ENCODE measurements around the gene AFG1L.

AFG1L gene

GRCh38 chr6:108277831-108278230 lies 17.0 kb upstream of the AFG1L start:
- H3K18ac ChIP-seq (ENCODE audit: low read length), result no peak overlapping the region
- no peak overlapping the region for H4K5ac ChIP-seq (ENCODE audit: low read length)
- no peaks in the 10 kb centered on the region for H3K79me1 ChIP-seq (ENCODE audit: low read length)
- no peak overlapping the region for H2AK5ac ChIP-seq (ENCODE audit: low read length)
- H3K4me2 ChIP-seq (ENCODE audit: low read length), result no peak overlapping the region
- H3K4me3 ChIP-seq (ENCODE audit: low read length), result no peak overlapping the region
- no peak overlapping the region for H2BK5ac ChIP-seq (ENCODE audit: low read length)
- no peaks in the 10 kb centered on the region for H3K79me2 ChIP-seq (ENCODE audit: control insufficient read depth, insufficient read depth, low read length)
- no CpG with 5 or more reads among the region's 4 CpGs for WGBS (ENCODE audit: extremely low coverage, insufficient coverage, low lambda C conversion rate)
- H3K36me3 ChIP-seq (ENCODE audit: control insufficient read depth, insufficient read depth, low read length), result no peaks in the 10 kb centered on the region
- no peak overlapping the region for H3K23ac ChIP-seq (ENCODE audit: low read length)
- H2BK15ac ChIP-seq (replicated peaks; ENCODE audit: low read depth), result no peak overlapping the region
- no peak overlapping the region for H3K9ac ChIP-seq (ENCODE audit: low read length)
- no peak overlapping the region for H3K27ac ChIP-seq (ENCODE audit: low read depth, low read length)
- no peaks in the 10 kb centered on the region for H3K27me3 ChIP-seq (ENCODE audit: insufficient read depth, low read length, poor library complexity)
- no peak for DNase-seq
- H2BK120ac ChIP-seq (ENCODE audit: low read depth, low read length), result no peak overlapping the region
- no peak overlapping the region for H4K8ac ChIP-seq (ENCODE audit: low read depth, low read length)
- H3K4ac ChIP-seq (ENCODE audit: low read depth, low read length), result no peak overlapping the region
- H3K56ac ChIP-seq (ENCODE audit: low read length), result no peak overlapping the region
- H3K4me1 ChIP-seq (ENCODE audit: control insufficient read depth, low read depth, low read length), result no peaks in the 10 kb centered on the region

- H3K36me3 ChIP-seq (ENCODE audit: control insufficient read depth, insufficient read depth, low read length), result no peaks in the 10 kb centered on the region
- no peak overlapping the region for H3K4me2 ChIP-seq (ENCODE audit: low read length)
- H3K27me3 ChIP-seq (ENCODE audit: insufficient read depth, low read length, poor library complexity), result no peaks in the 10 kb centered on the region
- no peak for DNase-seq
- no peak overlapping the region for H3K27ac ChIP-seq (ENCODE audit: low read depth, low read length)
- no peak overlapping the region for H4K5ac ChIP-seq (ENCODE audit: low read length)
- H3K9ac ChIP-seq (ENCODE audit: low read length), result no peak overlapping the region
- no peak overlapping the region for H4K8ac ChIP-seq (ENCODE audit: low read depth, low read length)
- no peak overlapping the region for H3K4me3 ChIP-seq (ENCODE audit: low read length)
- H3K4ac ChIP-seq (ENCODE audit: low read depth, low read length), result no peak overlapping the region
- no peak overlapping the region for H3K18ac ChIP-seq (ENCODE audit: low read length)
- H3K56ac ChIP-seq (ENCODE audit: low read length), result no peak overlapping the region
- no peak overlapping the region for H3K23ac ChIP-seq (ENCODE audit: low read length)
- no peak overlapping the region for H2BK5ac ChIP-seq (ENCODE audit: low read length)
- no peaks in the 10 kb centered on the region for H3K79me2 ChIP-seq (ENCODE audit: control insufficient read depth, insufficient read depth, low read length)
- no peak overlapping the region for H2BK120ac ChIP-seq (ENCODE audit: low read depth, low read length)
- no peaks in the 10 kb centered on the region for H3K4me1 ChIP-seq (ENCODE audit: control insufficient read depth, low read depth, low read length)
- H2AK5ac ChIP-seq (ENCODE audit: low read length), result no peak overlapping the region
- H3K79me1 ChIP-seq (ENCODE audit: low read length), result no peaks in the 10 kb centered on the region
- no peak overlapping the region for H2BK15ac ChIP-seq (replicated peaks; ENCODE audit: low read depth)
Observed at GRCh38 chr6:108285381-108285780, 9.5 kb upstream of the AFG1L start.

GRCh38 chr6:108286366-108286765 lies 8.5 kb upstream of the AFG1L start:
- WGBS (ENCODE audit: extremely low coverage, insufficient coverage, low lambda C conversion rate), result no CpG with 5 or more reads among the region's 4 CpGs
- no peak overlapping the region for H3K4me3 ChIP-seq (ENCODE audit: low read length)

GRCh38 chr6:108287373-108287772 lies 7.5 kb upstream of the AFG1L start:
- Histone ChIP-seq H3K18ac (ENCODE audit: low read length) (no peak overlapping the region), H3K4me1 (ENCODE audit: control insufficient read depth, low read depth, low read length) (no peaks in the 10 kb centered on the region), H3K4me2 (ENCODE audit: low read length) (no peak overlapping the region), H3K23ac (ENCODE audit: low read length) (no peak overlapping the region), H2BK120ac (ENCODE audit: low read depth, low read length) (no peak overlapping the region), H2BK5ac (ENCODE audit: low read length) (no peak overlapping the region), H3K4ac (ENCODE audit: low read depth, low read length) (no peak overlapping the region), H3K9ac (ENCODE audit: low read length) (no peak overlapping the region), H3K4me3 (ENCODE audit: low read length) (no peak overlapping the region), H3K36me3 (ENCODE audit: control insufficient read depth, insufficient read depth, low read length) (no peaks in the 10 kb centered on the region), H4K8ac (ENCODE audit: low read depth, low read length) (no peak overlapping the region), H2AK5ac (ENCODE audit: low read length) (no peak overlapping the region), H3K27me3 (ENCODE audit: insufficient read depth, low read length, poor library complexity) (no peaks in the 10 kb centered on the region), H3K79me1 (ENCODE audit: low read length) (no peaks in the 10 kb centered on the region), H2BK15ac (replicated peaks; ENCODE audit: low read depth) (no peak overlapping the region), H3K27ac (ENCODE audit: low read depth, low read length) (no peak overlapping the region), H4K5ac (ENCODE audit: low read length) (no peak overlapping the region), H3K56ac (ENCODE audit: low read length) (no peak overlapping the region), H3K79me2 (ENCODE audit: control insufficient read depth, insufficient read depth, low read length) (no peaks in the 10 kb centered on the region)
- no peak for DNase-seq
- no CpG with 5 or more reads among the region's 3 CpGs for WGBS (ENCODE audit: extremely low coverage, insufficient coverage, low lambda C conversion rate)

More at GRCh38 chr6:108286366-108286765, 8.5 kb upstream of the AFG1L start:
- Histone ChIP-seq H3K23ac (ENCODE audit: low read length) (no peak overlapping the region), H2AK5ac (ENCODE audit: low read length) (no peak overlapping the region), H3K36me3 (ENCODE audit: control insufficient read depth, insufficient read depth, low read length) (no peaks in the 10 kb centered on the region), H4K8ac (ENCODE audit: low read depth, low read length) (no peak overlapping the region), H2BK120ac (ENCODE audit: low read depth, low read length) (no peak overlapping the region), H3K79me2 (ENCODE audit: control insufficient read depth, insufficient read depth, low read length) (no peaks in the 10 kb centered on the region), H3K9ac (ENCODE audit: low read length) (no peak overlapping the region), H3K27ac (ENCODE audit: low read depth, low read length) (no peak overlapping the region), H3K18ac (ENCODE audit: low read length) (no peak overlapping the region), H3K4ac (ENCODE audit: low read depth, low read length) (no peak overlapping the region), H3K79me1 (ENCODE audit: low read length) (no peaks in the 10 kb centered on the region), H3K4me2 (ENCODE audit: low read length) (no peak overlapping the region), H3K56ac (ENCODE audit: low read length) (no peak overlapping the region), H3K4me1 (ENCODE audit: control insufficient read depth, low read depth, low read length) (no peaks in the 10 kb centered on the region), H4K5ac (ENCODE audit: low read length) (no peak overlapping the region), H2BK15ac (replicated peaks; ENCODE audit: low read depth) (no peak overlapping the region), H2BK5ac (ENCODE audit: low read length) (no peak overlapping the region), H3K27me3 (ENCODE audit: insufficient read depth, low read length, poor library complexity) (no peaks in the 10 kb centered on the region)
- DNase-seq, result no peak

- H2BK15ac ChIP-seq (replicated peaks; ENCODE audit: low read depth), result no peak overlapping the region
- H3K18ac ChIP-seq (ENCODE audit: low read length), result no peak overlapping the region
- H3K4ac ChIP-seq (ENCODE audit: low read depth, low read length), result no peak overlapping the region
- H2BK120ac ChIP-seq (ENCODE audit: low read depth, low read length), result no peak overlapping the region
- H3K9ac ChIP-seq (ENCODE audit: low read length), result no peak overlapping the region
- no peak overlapping the region for H4K8ac ChIP-seq (ENCODE audit: low read depth, low read length)
- H3K4me2 ChIP-seq (ENCODE audit: low read length), result no peak overlapping the region
- H3K27ac ChIP-seq (ENCODE audit: low read depth, low read length), result no peak overlapping the region
- no peaks in the 10 kb centered on the region for H3K79me1 ChIP-seq (ENCODE audit: low read length)
- H2BK5ac ChIP-seq (ENCODE audit: low read length), result no peak overlapping the region
- H3K4me1 ChIP-seq (ENCODE audit: control insufficient read depth, low read depth, low read length), result no peaks in the 10 kb centered on the region
- no peak overlapping the region for H2AK5ac ChIP-seq (ENCODE audit: low read length)
- H3K79me2 ChIP-seq (ENCODE audit: control insufficient read depth, insufficient read depth, low read length), result no peaks in the 10 kb centered on the region
- DNase-seq, result no peak
- H3K36me3 ChIP-seq (ENCODE audit: control insufficient read depth, insufficient read depth, low read length), result no peaks in the 10 kb centered on the region
- no peak overlapping the region for H3K56ac ChIP-seq (ENCODE audit: low read length)
- H3K23ac ChIP-seq (ENCODE audit: low read length), result no peak overlapping the region
- no peaks in the 10 kb centered on the region for H3K27me3 ChIP-seq (ENCODE audit: insufficient read depth, low read length, poor library complexity)
- H4K5ac ChIP-seq (ENCODE audit: low read length), result no peak overlapping the region
- no peak overlapping the region for H3K4me3 ChIP-seq (ENCODE audit: low read length)
Observed at GRCh38 chr6:108288742-108289141, 6.1 kb upstream of the AFG1L start.

GRCh38 chr6:108291091-108291490 lies 3.8 kb upstream of the AFG1L start:
- DNase-seq, result no peak
- WGBS (ENCODE audit: extremely low coverage, insufficient coverage, low lambda C conversion rate), result no CpG with 5 or more reads among the region's 4 CpGs
- Histone ChIP-seq H3K27me3 (ENCODE audit: insufficient read depth, low read length, poor library complexity) (no peaks in the 10 kb centered on the region), H2BK15ac (replicated peaks; ENCODE audit: low read depth) (no peak overlapping the region), H3K4me3 (ENCODE audit: low read length) (no peak overlapping the region), H4K5ac (ENCODE audit: low read length) (no peak overlapping the region), H3K9ac (ENCODE audit: low read length) (no peak overlapping the region), H3K4me2 (ENCODE audit: low read length) (no peak overlapping the region), H3K56ac (ENCODE audit: low read length) (no peak overlapping the region), H3K27ac (ENCODE audit: low read depth, low read length) (no peak overlapping the region), H3K79me2 (ENCODE audit: control insufficient read depth, insufficient read depth, low read length) (no peaks in the 10 kb centered on the region), H3K23ac (ENCODE audit: low read length) (no peak overlapping the region), H2BK120ac (ENCODE audit: low read depth, low read length) (no peak overlapping the region), H3K79me1 (ENCODE audit: low read length) (no peaks in the 10 kb centered on the region), H3K36me3 (ENCODE audit: control insufficient read depth, insufficient read depth, low read length) (no peaks in the 10 kb centered on the region), H2AK5ac (ENCODE audit: low read length) (no peak overlapping the region), H4K8ac (ENCODE audit: low read depth, low read length) (no peak overlapping the region), H3K18ac (ENCODE audit: low read length) (no peak overlapping the region), H3K4me1 (ENCODE audit: control insufficient read depth, low read depth, low read length) (no peaks in the 10 kb centered on the region), H3K4ac (ENCODE audit: low read depth, low read length) (no peak overlapping the region), H2BK5ac (ENCODE audit: low read length) (no peak overlapping the region)

Data from mesendoderm (in vitro differentiated cells).